Heart left ventricle (tissue), 13 donors: ENCODE data around the gene ANP32A.

Experiments used
- CTCF ChIP-seq, 12 donors: fragments of 200-600 bp; sonication (generic) in 4 of 12; IDR thresholded peaks; one replicate each; pipeline versions ENCODE4 v1.5.0 to v1.8.0; 2018 to 2022; ENCODE audit warnings: antibody characterized with exemption in 12 of 12, mild to moderate bottlenecking in 5 of 12
- POLR2A ChIP-seq, 2 donors: fragments of 450-650 bp; IDR thresholded peaks; one replicate each; pipeline ENCODE4 v1.6.1; 2017; ENCODE audit warnings: antibody characterized with exemption in 2 of 2, mild to moderate bottlenecking in 2 of 2, moderate library complexity in 2 of 2
- donor health status: ischemic (EF 13 %, LVEDD 7.1; RV severe dilation, severe dysfunction).
- donor health status: DM: no; HTN: yes; CAD: no.
- donor health status: DM: no; HTN: no; CAD: no.
- donor health status: ischemic (EF 25% LVEDD 6.9; RV normal size, moderate dysfunction).
- donor health status: ischemic (EF 25% LVEDD 5.7; RV mildly dilated, moderate dysfunction).
- donor health status: ischemic (EF 35%, LVEDD 5.7; RV mildly dilated, moderate dysfunction).
- donor health status: nonischemic (EF 11% LVEDD 7.7; RV severe dilation, severe dysfunction).
- donor health status: DM: yes; HTN: yes; CAD: no.
- donor health status: PGD.
- donor health status: ischemic (EF 29% LVEDD 5.4; RV normal size, mild dysfunction).
- donor health status: nonischemic (EF 23%, LVEDD 6.1; RV moderate dilation, normal function).

- TF ChIP-seq CTCF (IDR thresholded peaks at IDR 0.05), result no peak
- TF ChIP-seq POLR2A (IDR thresholded peaks at IDR 0.05), result no peak
Observed at GRCh38 chr15:68797191-68797590, 23.5 kb downstream of the ANP32A start.
